Keratinocyte (primary cell): ENCODE data around the gene SCFD2. TPM values are rescaled to one million over a fixed set of nuclear protein-coding genes. Genes with fewer than 3 reads are reported as not detected.
A peak's percentile ranks its signal among the peaks of the same experiment; 100 is the strongest.

Experiments used
- DNase-seq: peaks from one replicate; pipeline ENCODE4 v3.0.0-alpha.2; 2011; ENCODE audit warnings: low read depth, missing footprints, low spot score
- FAIRE-seq: peaks from 2 replicates; lab custom pipeline; 2011; peaks lifted over from hg19 to GRCh38; lab: Jason Lieb, UNC
- H2AFZ ChIP-seq: 2 replicates; pipeline ENCODE4 v1.6.0; 2012; ENCODE audit warnings: low read length, control low read depth, inconsistent platforms; ENCODE audit not compliant: control insufficient read depth
- H3K27ac ChIP-seq: 2 replicates; pipeline ENCODE4 v1.5.1; 2011; ENCODE audit warnings: low read length; ENCODE audit not compliant: control insufficient read depth, insufficient read depth
- H3K27me3 ChIP-seq: 3 replicates; pipeline ENCODE4 v1.6.0; 2011; ENCODE audit warnings: low read length; ENCODE audit not compliant: control insufficient read depth, insufficient read depth; ENCODE audit errors: extremely low read depth
- H3K36me3 ChIP-seq, 2 experiments: 2 replicates in 1 of 2; 3 replicates in 1 of 2; pipeline ENCODE4 v1.5.1; 2011; ENCODE audit warnings: low read length in 2 of 2, mild to moderate bottlenecking in 1 of 2; ENCODE audit not compliant: control insufficient read depth in 2 of 2, insufficient read depth in 2 of 2; ENCODE audit errors: extremely low read depth in 1 of 2
- H3K4me1 ChIP-seq: 3 replicates; pipeline ENCODE4 v1.5.1; 2011; ENCODE audit warnings: low read length; ENCODE audit not compliant: control insufficient read depth, insufficient read depth; ENCODE audit errors: extremely low read depth
- H3K4me2 ChIP-seq: 3 replicates; pipeline ENCODE4 v1.6.0; 2011; ENCODE audit warnings: low read depth, low read length; ENCODE audit not compliant: control insufficient read depth, insufficient read depth; ENCODE audit errors: extremely low read depth
- H3K4me3 ChIP-seq, 3 experiments: fragments of 200-600 bp in 1 of 3; sonication (generic) in 1 of 3; 2 replicates in 2 of 3; 3 replicates in 1 of 3; pipeline ENCODE4 v1.5.1; 2011 to 2016; ENCODE audit warnings: low read length in 3 of 3, mild to moderate bottlenecking in 3 of 3, control low read depth in 2 of 3, inconsistent platforms in 1 of 3, low read depth in 1 of 3, mixed read lengths in 1 of 3, mixed run types in 1 of 3, moderate library complexity in 1 of 3; ENCODE audit not compliant: control insufficient read depth in 2 of 3, insufficient read depth in 2 of 3; ENCODE audit errors: extremely low read depth in 1 of 3
- H3K79me2 ChIP-seq: 2 replicates; pipeline ENCODE4 v1.6.0; 2012; ENCODE audit warnings: low read length; ENCODE audit not compliant: control insufficient read depth, insufficient read depth
- H3K9ac ChIP-seq: 3 replicates; pipeline ENCODE4 v1.6.0; 2011; ENCODE audit warnings: low read length; ENCODE audit not compliant: control insufficient read depth, insufficient read depth; ENCODE audit errors: extremely low read depth
- H3K9me1 ChIP-seq: 3 replicates; pipeline ENCODE4 v1.6.0; 2011; ENCODE audit warnings: low read length; ENCODE audit not compliant: control insufficient read depth, insufficient read depth; ENCODE audit errors: extremely low read depth
- H3K9me3 ChIP-seq: 2 replicates; pipeline ENCODE4 v1.5.1; 2012; ENCODE audit warnings: low read depth, low read length; ENCODE audit not compliant: control insufficient read depth
- H4K20me1 ChIP-seq: 3 replicates; pipeline ENCODE4 v1.6.0; 2011; ENCODE audit warnings: low read length; ENCODE audit not compliant: control insufficient read depth, insufficient read depth; ENCODE audit errors: extremely low read depth
- EZH2 ChIP-seq: IDR thresholded peaks from one replicate; pipeline ENCODE4 v1.6.1; 2012; ENCODE audit warnings: inconsistent platforms, mild to moderate bottlenecking, low read length, moderate library complexity
- dilution Hi-C: fragments of 300-500 bp; cut with MboI; formaldehyde crosslinking; loops from one replicate; pipeline ENCODE4 v1.7.0; 2020; ENCODE audit warnings: low sequenced_read_pairs; ENCODE audit not compliant: extremely low pct_ligation_motif_present
- polyA plus RNA-seq, 5 experiments: library from polyadenylated mRNA; depleted of rRNA in 3 of 5; stranded (reverse) in 3 of 5; stranded (forward) in 1 of 5; unstranded in 1 of 5; fragments of >200 nt; gene quantifications; 1 replicate in 1 of 5; 2 replicates in 3 of 5; 3 replicates in 1 of 5; pipeline versions ENCODE4 v1.2.1 to v1.2.3, GENCODE V29; 2011 to 2012; ENCODE audit warnings: missing spikeins in 2 of 5, low read depth in 1 of 5, low replicate concordance in 1 of 5
- TF ChIP-seq, protein P1 (sequence below), 3 experiments: IDR thresholded peaks in 1 of 3; conservative IDR thresholded peaks in 1 of 3; optimal IDR thresholded peaks in 1 of 3; 2 replicates in 2 of 3; 3 replicates in 1 of 3; pipeline versions ENCODE3 to v1.5.1; 2011; ENCODE audit warnings: low read length in 3 of 3, mild to moderate bottlenecking in 3 of 3, moderate library complexity in 2 of 3, control low read depth in 1 of 3, inconsistent platforms in 1 of 3; ENCODE audit not compliant: insufficient read depth in 2 of 3; ENCODE audit errors: extremely low read depth in 1 of 3

The SCFD2 gene
- polyA plus RNA-seq, 1 donor (not counting 4 experiments of a cell fraction or from before 2014, with no cell fraction given) = 13.9 TPM

GRCh38 chr4:53314252-53314651 is 51.6 kb downstream of the SCFD2 start:
- Histone ChIP-seq H3K27ac (no peak overlapping the region), H3K9ac (no peak overlapping the region), H4K20me1 (no peaks in the 10 kb centered on the region), H3K27me3 (no peaks in the 10 kb centered on the region), H3K9me1 (no peaks in the 10 kb centered on the region), H3K36me3 (no peaks in the 10 kb centered on the region), H2AFZ (no peak overlapping the region), H3K79me2 (no peaks in the 10 kb centered on the region), H3K9me3 (no peaks in the 10 kb centered on the region), H3K4me3 (no peak overlapping the region), H3K4me1 (no peaks in the 10 kb centered on the region), H3K4me2 (no peak overlapping the region)
- FAIRE-seq (no peak), DNase-seq (no peak)
- TF ChIP-seq, protein P1, sequence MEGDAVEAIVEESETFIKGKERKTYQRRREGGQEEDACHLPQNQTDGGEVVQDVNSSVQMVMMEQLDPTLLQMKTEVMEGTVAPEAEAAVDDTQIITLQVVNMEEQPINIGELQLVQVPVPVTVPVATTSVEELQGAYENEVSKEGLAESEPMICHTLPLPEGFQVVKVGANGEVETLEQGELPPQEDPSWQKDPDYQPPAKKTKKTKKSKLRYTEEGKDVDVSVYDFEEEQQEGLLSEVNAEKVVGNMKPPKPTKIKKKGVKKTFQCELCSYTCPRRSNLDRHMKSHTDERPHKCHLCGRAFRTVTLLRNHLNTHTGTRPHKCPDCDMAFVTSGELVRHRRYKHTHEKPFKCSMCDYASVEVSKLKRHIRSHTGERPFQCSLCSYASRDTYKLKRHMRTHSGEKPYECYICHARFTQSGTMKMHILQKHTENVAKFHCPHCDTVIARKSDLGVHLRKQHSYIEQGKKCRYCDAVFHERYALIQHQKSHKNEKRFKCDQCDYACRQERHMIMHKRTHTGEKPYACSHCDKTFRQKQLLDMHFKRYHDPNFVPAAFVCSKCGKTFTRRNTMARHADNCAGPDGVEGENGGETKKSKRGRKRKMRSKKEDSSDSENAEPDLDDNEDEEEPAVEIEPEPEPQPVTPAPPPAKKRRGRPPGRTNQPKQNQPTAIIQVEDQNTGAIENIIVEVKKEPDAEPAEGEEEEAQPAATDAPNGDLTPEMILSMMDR (optimal IDR thresholded peaks at IDR 0.05 in 1 of 3, IDR thresholded peaks at IDR 0.05 in 1 of 3, conservative IDR thresholded peaks at IDR 0.05 in 1 of 3; ENCODE audit: extremely low read depth in 1 of 3, insufficient read depth in 2 of 3, low read length in 3 of 3) = no peak
- TF ChIP-seq EZH2 = no peak
- dilution Hi-C loops = no loop called here

- Histone ChIP-seq H3K9ac (no peak overlapping the region), H3K9me3 (no peaks in the 10 kb centered on the region), H2AFZ (no peak overlapping the region), H3K27me3 (no peaks in the 10 kb centered on the region), H3K36me3 (no peaks in the 10 kb centered on the region), H3K4me1 (no peaks in the 10 kb centered on the region), H3K4me3 (no peak overlapping the region), H3K9me1 (no peaks in the 10 kb centered on the region), H3K27ac (no peak overlapping the region), H4K20me1 (no peaks in the 10 kb centered on the region), H3K79me2 (no peaks in the 10 kb centered on the region), H3K4me2 (no peak overlapping the region)
- FAIRE-seq = no peak
- dilution Hi-C loops = no loop called here
- DNase-seq = no peak
- TF ChIP-seq EZH2 = no peak
- TF ChIP-seq, protein P1 (optimal IDR thresholded peaks at IDR 0.05 in 1 of 3, IDR thresholded peaks at IDR 0.05 in 1 of 3, conservative IDR thresholded peaks at IDR 0.05 in 1 of 3; ENCODE audit: extremely low read depth in 1 of 3, insufficient read depth in 2 of 3, low read length in 3 of 3) = peak in 2 of 3 experiments; percentile 11 to 55
Observed at GRCh38 chr4:53313510-53313909, 52.4 kb downstream of the SCFD2 start.
